DND-41 (cell line): ENCODE data around the gene HSPG2.

ENCODE experiments used
- EZH2 ChIP-seq: IDR thresholded peaks from 3 replicates; pipeline ENCODE4 v1.6.1; 2012; ENCODE audit warnings: borderline replicate concordance, low read depth, mild to moderate bottlenecking, moderate library complexity, low read length, inconsistent platforms; ENCODE audit not compliant: severe bottlenecking
- TF ChIP-seq, protein P1 (sequence below): IDR thresholded peaks from 2 replicates; pipeline ENCODE4 v1.5.1; 2012; ENCODE audit warnings: borderline replicate concordance, low read length, moderate library complexity, mild to moderate bottlenecking; ENCODE audit not compliant: poor library complexity, severe bottlenecking; ENCODE audit errors: extremely low read depth

DNA sequence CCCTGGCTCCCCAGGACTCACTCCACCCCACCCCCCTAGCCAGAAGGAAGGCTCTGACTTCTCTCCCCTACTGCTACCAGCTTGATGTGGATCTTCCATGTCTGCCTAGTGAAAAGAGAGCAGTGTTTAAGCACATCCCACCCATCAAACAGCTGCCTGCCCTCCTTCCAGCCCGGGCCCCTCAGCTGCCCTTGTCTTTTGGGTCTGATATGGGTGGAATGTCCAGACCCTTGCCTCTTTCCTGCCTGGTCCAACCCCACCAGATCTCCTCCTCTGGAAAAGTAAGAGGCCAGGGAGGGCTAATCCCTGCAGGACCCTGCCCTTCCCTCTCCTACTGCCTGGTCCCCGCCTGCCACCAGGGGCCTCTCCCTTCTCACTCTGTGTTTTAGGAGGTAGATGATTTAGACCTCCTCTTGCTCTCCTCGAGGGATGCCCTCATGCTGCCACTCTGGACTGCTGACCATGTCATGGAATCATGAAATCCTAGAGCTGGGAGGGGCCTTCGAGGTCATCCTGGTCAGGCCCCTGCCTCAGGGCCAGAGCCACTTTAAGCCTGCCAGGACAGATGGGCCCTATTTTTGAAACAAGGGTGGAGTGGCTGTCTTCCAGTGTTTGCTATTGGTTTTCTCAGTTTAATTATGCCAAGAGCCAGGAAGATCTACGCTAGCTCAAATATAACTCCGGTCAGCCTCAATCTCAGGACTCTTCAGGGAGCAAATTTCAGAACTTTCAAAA, 15.8 kb upstream of the HSPG2 start:
- TF ChIP-seq EZH2, result no peak
- TF ChIP-seq, protein P1, sequence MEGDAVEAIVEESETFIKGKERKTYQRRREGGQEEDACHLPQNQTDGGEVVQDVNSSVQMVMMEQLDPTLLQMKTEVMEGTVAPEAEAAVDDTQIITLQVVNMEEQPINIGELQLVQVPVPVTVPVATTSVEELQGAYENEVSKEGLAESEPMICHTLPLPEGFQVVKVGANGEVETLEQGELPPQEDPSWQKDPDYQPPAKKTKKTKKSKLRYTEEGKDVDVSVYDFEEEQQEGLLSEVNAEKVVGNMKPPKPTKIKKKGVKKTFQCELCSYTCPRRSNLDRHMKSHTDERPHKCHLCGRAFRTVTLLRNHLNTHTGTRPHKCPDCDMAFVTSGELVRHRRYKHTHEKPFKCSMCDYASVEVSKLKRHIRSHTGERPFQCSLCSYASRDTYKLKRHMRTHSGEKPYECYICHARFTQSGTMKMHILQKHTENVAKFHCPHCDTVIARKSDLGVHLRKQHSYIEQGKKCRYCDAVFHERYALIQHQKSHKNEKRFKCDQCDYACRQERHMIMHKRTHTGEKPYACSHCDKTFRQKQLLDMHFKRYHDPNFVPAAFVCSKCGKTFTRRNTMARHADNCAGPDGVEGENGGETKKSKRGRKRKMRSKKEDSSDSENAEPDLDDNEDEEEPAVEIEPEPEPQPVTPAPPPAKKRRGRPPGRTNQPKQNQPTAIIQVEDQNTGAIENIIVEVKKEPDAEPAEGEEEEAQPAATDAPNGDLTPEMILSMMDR, result no peak
